OCI-LY7 (cell line): ENCODE data around the gene SNX19.

Experiments
- CTCF ChIP-seq: fragments of 200-600 bp; sonication (generic); conservative IDR thresholded peaks from 2 replicates; pipeline ENCODE4 v1.5.1; 2014; ENCODE audit warnings: mild to moderate bottlenecking, antibody characterized with exemption, low read length, moderate library complexity, mixed read lengths
- EZH2phosphoT487 ChIP-seq: fragments of 200-600 bp; sonication (generic); IDR thresholded peaks from 2 replicates; pipeline ENCODE4 v1.6.1; 2018; ENCODE audit warnings: low read depth, borderline replicate concordance, mild to moderate bottlenecking, mixed run types, antibody characterized with exemption, low read length, moderate library complexity, mixed read lengths

- no peak for TF ChIP-seq CTCF
- TF ChIP-seq EZH2phosphoT487: no peak
Observed at GRCh38 chr11:130947889-130948288, 31.6 kb upstream of the SNX19 start.
